Mesendoderm (in vitro differentiated cells): ENCODE data around the gene SND1.

Experiments used
- DNase-seq: peaks from one replicate; pipeline ENCODE4 v3.0.0; 2013
- H2AK5ac ChIP-seq: 2 replicates; pipeline ENCODE4 v1.6.1; 2013; ENCODE audit warnings: low read length, inconsistent platforms
- H2BK120ac ChIP-seq: 2 replicates; pipeline ENCODE4 v1.6.1; 2013; ENCODE audit warnings: low read depth, mild to moderate bottlenecking, low read length, moderate library complexity, mixed read lengths
- H2BK15ac ChIP-seq: replicated peaks from 2 replicates; pipeline ENCODE4 v1.6.1; 2013; ENCODE audit warnings: low read depth, mild to moderate bottlenecking, moderate library complexity
- H2BK5ac ChIP-seq: 2 replicates; pipeline ENCODE4 v1.6.1; 2013; ENCODE audit warnings: low read length, inconsistent platforms
- H3K18ac ChIP-seq: 2 replicates; pipeline ENCODE4 v1.6.1; 2013; ENCODE audit warnings: mild to moderate bottlenecking, low read length, mixed read lengths
- H3K23ac ChIP-seq: one replicate; pipeline ENCODE4 v1.6.1; 2013; ENCODE audit warnings: low read length
- H3K27ac ChIP-seq: 2 replicates; pipeline ENCODE4 v1.5.1; 2013; ENCODE audit warnings: low read depth, mild to moderate bottlenecking, inconsistent platforms, low read length, moderate library complexity
- H3K27me3 ChIP-seq: 2 replicates; pipeline ENCODE4 v1.6.1; 2013; ENCODE audit warnings: low read length, control low read depth, mild to moderate bottlenecking, inconsistent platforms; ENCODE audit not compliant: insufficient read depth, poor library complexity
- H3K36me3 ChIP-seq: 2 replicates; pipeline ENCODE4 v1.6.1; 2013; ENCODE audit warnings: low read length, inconsistent platforms; ENCODE audit not compliant: control insufficient read depth, insufficient read depth
- H3K4ac ChIP-seq: one replicate; pipeline ENCODE4 v1.6.1; 2013; ENCODE audit warnings: low read depth, mild to moderate bottlenecking, low read length, moderate library complexity
- H3K4me1 ChIP-seq: 2 replicates; pipeline ENCODE4 v1.6.1; 2013; ENCODE audit warnings: low read depth, low read length, inconsistent platforms; ENCODE audit not compliant: control insufficient read depth
- H3K4me2 ChIP-seq: 2 replicates; pipeline ENCODE4 v1.6.1; 2013; ENCODE audit warnings: low read length
- H3K4me3 ChIP-seq: 2 replicates; pipeline ENCODE4 v1.5.1; 2013; ENCODE audit warnings: mild to moderate bottlenecking, low read length
- H3K56ac ChIP-seq: one replicate; pipeline ENCODE4 v1.6.1; 2013; ENCODE audit warnings: low read length
- H3K79me1 ChIP-seq: 2 replicates; pipeline ENCODE4 v1.6.1; 2013; ENCODE audit warnings: low read length, inconsistent platforms
- H3K79me2 ChIP-seq: 2 replicates; pipeline ENCODE4 v1.6.1; 2013; ENCODE audit warnings: mild to moderate bottlenecking, low read length; ENCODE audit not compliant: control insufficient read depth, insufficient read depth
- H3K9ac ChIP-seq: 2 replicates; pipeline ENCODE4 v1.6.1; 2013; ENCODE audit warnings: low read length, inconsistent platforms
- H4K5ac ChIP-seq: one replicate; pipeline ENCODE4 v1.6.1; 2013; ENCODE audit warnings: low read length
- H4K8ac ChIP-seq: one replicate; pipeline ENCODE4 v1.6.1; 2013; ENCODE audit warnings: low read depth, mild to moderate bottlenecking, control low read depth, low read length, moderate library complexity
- WGBS: extraction: QIAGEN DNeasy Blood & Tissue Kit; methylation state at CpG from one replicate; pipeline ENCODE4 v1.1.7; 2013; ENCODE audit warnings: low lambda C conversion rate, missing lambda C conversion rate; ENCODE audit not compliant: insufficient coverage; ENCODE audit errors: extremely low coverage; 5-methylcytosine and 5-hydroxymethylcytosine counted together

The SND1 gene

GRCh38 chr7:128003167-128003566 is 351.2 kb downstream of the SND1 start:
- no peak overlapping the region for H3K27ac ChIP-seq
- H4K5ac ChIP-seq: no peak overlapping the region
- H3K23ac ChIP-seq: no peak overlapping the region
- no peaks in the 10 kb centered on the region for H3K4me1 ChIP-seq
- WGBS: no CpG with 5 or more reads among the region's 3 CpGs
- H3K27me3 ChIP-seq: no peaks in the 10 kb centered on the region
- no peak overlapping the region for H3K4ac ChIP-seq
- H3K9ac ChIP-seq: no peak overlapping the region
- no peak overlapping the region for H3K56ac ChIP-seq
- no peak overlapping the region for H3K18ac ChIP-seq
- H2BK5ac ChIP-seq: no peak overlapping the region
- H2AK5ac ChIP-seq: no peak overlapping the region
- no peak overlapping the region for H3K4me2 ChIP-seq
- H3K4me3 ChIP-seq: no peak overlapping the region
- no peak overlapping the region for H4K8ac ChIP-seq
- DNase-seq: no peak
- H3K79me2 ChIP-seq: no peaks in the 10 kb centered on the region
- H2BK15ac ChIP-seq: no peak overlapping the region
- no peaks in the 10 kb centered on the region for H3K36me3 ChIP-seq
- H3K79me1 ChIP-seq: peaks cover 2% of the 10 kb centered on the region
- H2BK120ac ChIP-seq: no peak overlapping the region

- H3K4me1 ChIP-seq: no peaks in the 10 kb centered on the region
- no peak overlapping the region for H2BK120ac ChIP-seq
- H2BK5ac ChIP-seq: no peak overlapping the region
- no peak overlapping the region for H3K9ac ChIP-seq
- H3K27ac ChIP-seq: no peak overlapping the region
- H3K56ac ChIP-seq: no peak overlapping the region
- H3K4me3 ChIP-seq: no peak overlapping the region
- no peak overlapping the region for H4K5ac ChIP-seq
- H2BK15ac ChIP-seq: no peak overlapping the region
- no peaks in the 10 kb centered on the region for H3K36me3 ChIP-seq
- H3K18ac ChIP-seq: no peak overlapping the region
- H3K27me3 ChIP-seq: no peaks in the 10 kb centered on the region
- H2AK5ac ChIP-seq: no peak overlapping the region
- peaks cover 2% of the 10 kb centered on the region for H3K79me1 ChIP-seq
- DNase-seq: no peak
- no peak overlapping the region for H3K4me2 ChIP-seq
- H3K4ac ChIP-seq: no peak overlapping the region
- no CpG with 5 or more reads among the region's 2 CpGs for WGBS
- no peak overlapping the region for H4K8ac ChIP-seq
- no peak overlapping the region for H3K23ac ChIP-seq
- H3K79me2 ChIP-seq: no peaks in the 10 kb centered on the region
Measured at GRCh38 chr7:128003787-128004186, 351.8 kb downstream of the SND1 start.

GRCh38 chr7:128004623-128005022 is 352.6 kb downstream of the SND1 start:
- no CpG with 5 or more reads among the region's 6 CpGs for WGBS
- Histone ChIP-seq H4K8ac (no peak overlapping the region), H4K5ac (no peak overlapping the region), H3K27me3 (no peaks in the 10 kb centered on the region), H3K9ac (no peak overlapping the region), H2BK120ac (no peak overlapping the region), H3K36me3 (no peaks in the 10 kb centered on the region), H3K79me2 (no peaks in the 10 kb centered on the region), H3K4me1 (no peaks in the 10 kb centered on the region), H2BK15ac (no peak overlapping the region), H3K27ac (no peak overlapping the region), H3K4ac (no peak overlapping the region), H3K18ac (no peak overlapping the region), H3K23ac (no peak overlapping the region), H3K56ac (no peak overlapping the region), H3K79me1 (no peaks in the 10 kb centered on the region), H2BK5ac (no peak overlapping the region), H3K4me3 (no peak overlapping the region), H3K4me2 (no peak overlapping the region), H2AK5ac (no peak overlapping the region)
- no peak for DNase-seq

GRCh38 chr7:128005117-128005516 is 353.1 kb downstream of the SND1 start:
- no peak overlapping the region for H4K8ac ChIP-seq
- no peaks in the 10 kb centered on the region for H3K4me1 ChIP-seq
- H2BK15ac ChIP-seq: no peak overlapping the region
- no peak overlapping the region for H3K9ac ChIP-seq
- H2BK5ac ChIP-seq: no peak overlapping the region
- H2BK120ac ChIP-seq: no peak overlapping the region
- no peaks in the 10 kb centered on the region for H3K36me3 ChIP-seq
- H3K4ac ChIP-seq: no peak overlapping the region
- WGBS: no CpG with 5 or more reads among the region's 7 CpGs
- H4K5ac ChIP-seq: no peak overlapping the region
- no peak overlapping the region for H3K56ac ChIP-seq
- no peak overlapping the region for H3K18ac ChIP-seq
- no peaks in the 10 kb centered on the region for H3K79me2 ChIP-seq
- no peak overlapping the region for H3K4me2 ChIP-seq
- no peak overlapping the region for H3K27ac ChIP-seq
- no peak overlapping the region for H3K23ac ChIP-seq
- H2AK5ac ChIP-seq: no peak overlapping the region
- no peaks in the 10 kb centered on the region for H3K79me1 ChIP-seq
- H3K27me3 ChIP-seq: no peaks in the 10 kb centered on the region
- DNase-seq: no peak
- H3K4me3 ChIP-seq: no peak overlapping the region

GRCh38 chr7:128005759-128006159 is 353.8 kb downstream of the SND1 start:
- Histone ChIP-seq H4K5ac (no peak overlapping the region), H3K4me1 (no peaks in the 10 kb centered on the region), H3K79me2 (no peaks in the 10 kb centered on the region), H4K8ac (no peak overlapping the region), H3K36me3 (no peaks in the 10 kb centered on the region), H2BK15ac (no peak overlapping the region), H2AK5ac (no peak overlapping the region), H2BK120ac (no peak overlapping the region), H3K27me3 (no peaks in the 10 kb centered on the region), H3K4me2 (no peak overlapping the region), H3K79me1 (peaks cover 2% of the 10 kb centered on the region), H3K56ac (no peak overlapping the region), H3K23ac (no peak overlapping the region), H3K4me3 (no peak overlapping the region), H3K18ac (no peak overlapping the region), H3K27ac (no peak overlapping the region), H3K9ac (no peak overlapping the region), H2BK5ac (no peak overlapping the region), H3K4ac (no peak overlapping the region)
- DNase-seq: no peak
- no CpG with 5 or more reads among the region's 3 CpGs for WGBS

- Histone ChIP-seq H3K4me1 (no peaks in the 10 kb centered on the region), H4K5ac (no peak overlapping the region), H3K56ac (no peak overlapping the region), H3K27me3 (no peaks in the 10 kb centered on the region), H3K4ac (no peak overlapping the region), H3K4me2 (no peak overlapping the region), H3K36me3 (no peaks in the 10 kb centered on the region), H2AK5ac (no peak overlapping the region), H2BK120ac (no peak overlapping the region), H3K79me1 (peaks cover 2% of the 10 kb centered on the region), H3K4me3 (no peak overlapping the region), H3K27ac (no peak overlapping the region), H3K79me2 (no peaks in the 10 kb centered on the region), H3K23ac (no peak overlapping the region), H3K18ac (no peak overlapping the region), H2BK15ac (no peak overlapping the region), H2BK5ac (no peak overlapping the region), H3K9ac (no peak overlapping the region), H4K8ac (no peak overlapping the region)
- no peak for DNase-seq
- no CpG with 5 or more reads among the region's 8 CpGs for WGBS
Measured at GRCh38 chr7:128006550-128007302, 354.7 kb downstream of the SND1 start.
